IMR-90 (cell line): ENCODE data around the gene TRPC4. TPM values are rescaled to one million over a fixed set of nuclear protein-coding genes. Genes with fewer than 3 reads are reported as not detected.

Experiments
- ATAC-seq: fragments of 200-7000 bp; cut with Tn5 transposase; 2 replicates; pipeline ENCODE4 v1.9.1; 2020; ENCODE audit warnings: low read depth, mild to moderate bottlenecking, moderate library complexity
- BruUV-seq: library from RNA; stranded (reverse); fragments of 400-500 nt; replicated peaks from 2 replicates; lab custom pipeline; 2021; lab: Mats Ljungman, UMichigan
- CTCF ChIA-PET: fragments of 300-600 bp; formaldehyde crosslinking; extraction: SDS; loops from one replicate; lab custom pipeline; 2021; ENCODE audit warnings: antibody characterized with exemption; lab: Yijun Ruan, JAX
- POLR2A ChIA-PET: fragments of 300-600 bp; sonication (Branson Sonifier 250); formaldehyde crosslinking; loops from one replicate; lab custom pipeline; 2022; ENCODE audit warnings: antibody characterized with exemption; ENCODE audit not compliant: unreplicated experiment; lab: Charles Lee
- DNase-seq: peaks from one replicate; pipeline ENCODE4 v3.0.0; 2013
- H2AFZ ChIP-seq: replicated peaks from 2 replicates; pipeline ENCODE3; 2013; ENCODE audit warnings: low read length, mild to moderate bottlenecking; ENCODE audit not compliant: poor library complexity
- H2AK5ac ChIP-seq: 2 replicates; pipeline ENCODE4 v1.6.1; 2013; ENCODE audit warnings: low read depth, low read length, inconsistent platforms
- H2AK9ac ChIP-seq: replicated peaks from 2 replicates; pipeline ENCODE3; 2013; ENCODE audit warnings: mild to moderate bottlenecking, low read depth, low read length, moderate library complexity; ENCODE audit not compliant: poor library complexity
- H2BK120ac ChIP-seq: 2 replicates; pipeline ENCODE4 v1.6.1; 2013; ENCODE audit warnings: low read depth, low read length, inconsistent platforms
- H2BK15ac ChIP-seq: 3 replicates; pipeline ENCODE4 v1.6.1; 2013; ENCODE audit warnings: low read depth, low read length, inconsistent platforms
- H2BK20ac ChIP-seq: 2 replicates; pipeline ENCODE4 v1.6.1; 2013; ENCODE audit warnings: low read depth, mild to moderate bottlenecking, inconsistent platforms, low read length, moderate library complexity
- H2BK5ac ChIP-seq: 2 replicates; pipeline ENCODE4 v1.6.1; 2013; ENCODE audit warnings: mild to moderate bottlenecking, low read depth, low read length, inconsistent platforms; ENCODE audit not compliant: poor library complexity, severe bottlenecking
- H3K14ac ChIP-seq: replicated peaks from 2 replicates; pipeline ENCODE4 v1.6.1; 2013; ENCODE audit warnings: low read depth, low read length, inconsistent platforms
- H3K18ac ChIP-seq: 2 replicates; pipeline ENCODE4 v1.6.1; 2013; ENCODE audit warnings: low read depth, low read length, control low read depth
- H3K23ac ChIP-seq: 2 replicates; pipeline ENCODE4 v1.6.1; 2013; ENCODE audit warnings: low read depth, low read length, inconsistent platforms
- H3K27ac ChIP-seq: 2 replicates; pipeline ENCODE4 v1.5.1; 2013; ENCODE audit warnings: mild to moderate bottlenecking, control low read depth, low read length; ENCODE audit not compliant: insufficient read depth
- H3K27me3 ChIP-seq: 2 replicates; pipeline ENCODE4 v1.6.1; 2013; ENCODE audit warnings: low read length; ENCODE audit not compliant: control insufficient read depth, insufficient read depth
- H3K36me3 ChIP-seq: 2 replicates; pipeline ENCODE4 v1.6.1; 2013; ENCODE audit warnings: low read length, mixed read lengths; ENCODE audit not compliant: control insufficient read depth, insufficient read depth
- H3K4ac ChIP-seq: 2 replicates; pipeline ENCODE4 v1.6.1; 2013; ENCODE audit warnings: low read depth, low read length, inconsistent platforms
- H3K4me1 ChIP-seq: 2 replicates; pipeline ENCODE4 v1.6.1; 2013; ENCODE audit warnings: low read length, mixed read lengths; ENCODE audit not compliant: control insufficient read depth, insufficient read depth
- H3K4me2 ChIP-seq: 2 replicates; pipeline ENCODE4 v1.6.1; 2013; ENCODE audit warnings: low read depth, mild to moderate bottlenecking, control low read depth, low read length, moderate library complexity
- H3K4me3 ChIP-seq: 2 replicates; pipeline ENCODE4 v1.5.1; 2013; ENCODE audit warnings: low read depth, mild to moderate bottlenecking, control low read depth, low read length, moderate library complexity; ENCODE audit not compliant: insufficient read depth
- H3K56ac ChIP-seq: 2 replicates; pipeline ENCODE4 v1.6.1; 2013; ENCODE audit warnings: low read length, inconsistent platforms; ENCODE audit not compliant: insufficient read depth; ENCODE audit errors: extremely low read depth
- H3K79me1 ChIP-seq, 2 experiments: 2 replicates each; pipeline ENCODE4 v1.6.1; 2013; ENCODE audit warnings: low read length in 2 of 2, inconsistent platforms in 1 of 2, low read depth in 1 of 2
- H3K9ac ChIP-seq: 2 replicates; pipeline ENCODE4 v1.6.1; 2013; ENCODE audit warnings: low read depth, low read length, control low read depth
- H3K9me1 ChIP-seq: 2 replicates; pipeline ENCODE4 v1.6.1; 2013; ENCODE audit warnings: low read length, inconsistent platforms; ENCODE audit not compliant: insufficient read depth
- H3K9me3 ChIP-seq: 2 replicates; pipeline ENCODE4 v1.6.1; 2013; ENCODE audit warnings: low read length; ENCODE audit not compliant: control insufficient read depth, insufficient read depth
- H4K20me1 ChIP-seq: 2 replicates; pipeline ENCODE4 v1.6.1; 2013; ENCODE audit warnings: low read length, inconsistent platforms; ENCODE audit not compliant: insufficient read depth
- H4K5ac ChIP-seq: 2 replicates; pipeline ENCODE4 v1.6.1; 2013; ENCODE audit warnings: mild to moderate bottlenecking, low read depth, low read length, control low read depth
- H4K8ac ChIP-seq, 2 experiments: 2 replicates each; pipeline ENCODE4 v1.6.1; 2013; ENCODE audit warnings: low read depth in 2 of 2, low read length in 2 of 2, control low read depth in 1 of 2, inconsistent platforms in 1 of 2
- H4K91ac ChIP-seq: 2 replicates; pipeline ENCODE4 v1.6.1; 2013; ENCODE audit warnings: low read depth, low read length, inconsistent platforms; ENCODE audit not compliant: insufficient read depth
- CEBPB ChIP-seq: IDR thresholded peaks from 2 replicates; pipeline ENCODE4 v1.6.1; 2012; ENCODE audit warnings: low read depth, low read length, improper control_type of control experiment
- RAD21 ChIP-seq: IDR thresholded peaks from 2 replicates; pipeline ENCODE4 v1.6.1; 2012; ENCODE audit warnings: low read length, improper control_type of control experiment
- WGBS, 2 experiments: methylation state at CpG; one replicate each; pipeline versions ENCODE4 v1.1.5 to v1.1.7; 2013; ENCODE audit warnings: missing lambda C conversion rate in 2 of 2; ENCODE audit not compliant: insufficient read length in 1 of 2; ENCODE audit errors: extremely low coverage in 2 of 2; 5-methylcytosine and 5-hydroxymethylcytosine counted together
- dilution Hi-C: fragments of 300-500 bp; cut with HindIII; formaldehyde crosslinking; loops from one replicate; pipeline ENCODE4 v1.14.3; 2018; ENCODE audit warnings: low sequenced_read_pairs; ENCODE audit not compliant: unreplicated experiment
- in situ Hi-C: fragments of 300-500 bp; cut with MboI; formaldehyde crosslinking; loops from 3 replicates; pipeline ENCODE4 v1.14.3; 2019; ENCODE audit warnings: low sequenced_read_pairs, inconsistent platforms, mixed read lengths
- intact Hi-C: fragments of 100-400 bp; cut with micrococcal nuclease; formaldehyde crosslinking; loops from 2 replicates; pipeline ENCODE4 v1.10.0; 2022
- polyA plus RNA-seq, 3 experiments: library from polyadenylated mRNA; depleted of rRNA; stranded (reverse); fragments of >200 nt; gene quantifications; 2 replicates each; pipeline ENCODE4 v1.2.3, GENCODE V29; 2012; ENCODE audit warnings: low replicate concordance in 1 of 3
- total RNA-seq: library from RNA; depleted of rRNA; stranded (reverse); fragments of >200 nt; gene quantifications from 2 replicates; pipeline ENCODE4 v1.2.3, GENCODE V29; 2012

The TRPC4 gene
- total and polyA plus RNA-seq, 2 of the 4 experiments (the other 2 are of a cell fraction), result 1.9 to 5.2 TPM

GRCh38 chr13:37899753-37900152 is 30.2 kb upstream of the TRPC4 start:
- Histone ChIP-seq H3K79me1 (no peaks in the 10 kb centered on the region), H4K8ac (no peak overlapping the region), H2AK9ac (no peak overlapping the region), H3K27me3 (no peaks in the 10 kb centered on the region; the same call in 1 of the 2 replicates), H2BK120ac (no peak overlapping the region), H3K4me1 (no peaks in the 10 kb centered on the region), H3K27ac (no peak overlapping the region), H2AK5ac (no peak overlapping the region), H3K9ac (no peak overlapping the region), H3K4me2 (no peak overlapping the region), H3K4me3 (no peak overlapping the region), H3K36me3 (no peaks in the 10 kb centered on the region), H3K56ac (no peak overlapping the region), H4K5ac (no peak overlapping the region), H4K91ac (no peak overlapping the region), H3K23ac (no peak overlapping the region), H2BK5ac (no peak overlapping the region), H3K4ac (no peak overlapping the region), H3K14ac (no peak overlapping the region), H2BK15ac (no peak overlapping the region), H2AFZ (no peak overlapping the region), H3K18ac (no peak overlapping the region), H4K20me1 (no peaks in the 10 kb centered on the region), H3K9me3 (no peaks in the 10 kb centered on the region), H3K9me1 (no peaks in the 10 kb centered on the region), H2BK20ac (no peak overlapping the region)
- TF ChIP-seq RAD21 (no peak), CEBPB (no peak)
- in situ Hi-C loops (no loop called here), intact Hi-C loops (no loop called here), dilution Hi-C loops (no loop called here)
- no peak for DNase-seq
- ChIA-PET POLR2A (no interaction called here), CTCF (no interaction called here)
- ATAC-seq, result no peak
- 100% methylated on average over 1 of the region's 4 CpGs; no CpG with 5 or more reads in 1 of the 2 experiments for WGBS, 2 experiments
- no TSS peak for BruUV-seq
